Measurements from ENCODE around the gene PICK1. TPM values are rescaled to one million over a fixed set of nuclear protein-coding genes. Genes with fewer than 3 reads are reported as not detected.

PICK1 gene
- total and polyA plus RNA-seq, 2 of the 8 experiments (the other 6 are each of a cell fraction or from before 2014, with no cell fraction given) = 20.4 to 22.9 TPM

- Histone ChIP-seq H3K18ac (ENCODE audit: extremely low read depth, low read length) (no peak overlapping the region), H4K8ac (ENCODE audit: extremely low read depth, insufficient read depth, low read length) (no peak overlapping the region), H3K27ac (ENCODE audit: low read depth, low read length) (no peak overlapping the region), H2BK5ac (ENCODE audit: low read depth, low read length) (peak overlapping the region; percentile 69; the same call in 1 of the 2 replicates), H3K14ac (ENCODE audit: insufficient read length) (no peak overlapping the region), H4K91ac (replicated peaks; ENCODE audit: insufficient read length, low read length) (peak overlapping the region; percentile 96), H3K4me3 (ENCODE audit: extremely low read depth in 1 of 4, insufficient read depth in 2 of 4, low read depth in 3 of 4, low read length in 4 of 4) (no peak overlapping the region), H3K4me1 (replicated peaks in 1 of 4; ENCODE audit: control insufficient read depth in 3 of 4, insufficient read depth in 4 of 4, low read length in 3 of 4) (peaks cover 0 to 17% (median 5%) of the 10 kb centered on the region in 4 experiments; a peak in 5 of 7 replicates), H2AFZ (ENCODE audit: low read length) (no peak overlapping the region), H3K9ac (replicated peaks in 1 of 4; ENCODE audit: extremely low read depth in 1 of 4, low read depth in 3 of 4, low read length in 3 of 4) (no peak overlapping the region), H3K36me3 (ENCODE audit: control insufficient read depth in 2 of 4, insufficient read depth in 4 of 4, low read length in 3 of 4) (no peaks in the 10 kb centered on the region), H4K20me1 (replicated peaks in 1 of 2; ENCODE audit: control insufficient read depth in 1 of 2, insufficient read depth in 2 of 2, low read length in 2 of 2) (peaks cover 0 to 3% of the 10 kb centered on the region in 2 experiments), H3K23ac (ENCODE audit: insufficient read length) (no peak overlapping the region), H2BK15ac (ENCODE audit: low read length) (no peak overlapping the region), H2BK120ac (replicated peaks; ENCODE audit: low read depth, low read length) (no peak overlapping the region), H3K27me3 (replicated peaks in 1 of 4; ENCODE audit: control insufficient read depth in 3 of 4, extremely low read depth in 1 of 4, insufficient read depth in 3 of 4, low read length in 3 of 4) (peaks cover 0 to 8% (median under 1%) of the 10 kb centered on the region in 4 experiments; a peak in 1 of 7 replicates), H3K4me2 (ENCODE audit: insufficient read depth in 1 of 2, low read depth in 2 of 2, low read length in 2 of 2) (no peak overlapping the region), H3K4ac (replicated peaks; ENCODE audit: insufficient read length, low read depth, low read length) (no peak overlapping the region), H3K56ac (replicated peaks; ENCODE audit: insufficient read length, low read depth, low read length) (no peak overlapping the region), H2BK20ac (ENCODE audit: low read length) (no peak overlapping the region; the same call in 1 of the 2 replicates), H4K5ac (ENCODE audit: insufficient read length, low read depth, low read length) (no peak overlapping the region), H3K23me2 (ENCODE audit: low read depth, low read length) (peaks cover 3% of the 10 kb centered on the region; the same call in 1 of the 2 replicates), H3K79me1 (ENCODE audit: low read depth, low read length) (no peaks in the 10 kb centered on the region), H3K9me3 (ENCODE audit: insufficient read depth in 2 of 2, low read depth in 1 of 2, low read length in 1 of 2) (no peaks in the 10 kb centered on the region), H2AK5ac (ENCODE audit: low read depth, low read length) (peak overlapping the region; percentile 96; the same call in 1 of the 2 replicates), H2BK12ac (ENCODE audit: low read depth, low read length) (peak overlapping the region; percentile 90; the same call in 1 of the 2 replicates), H3K79me2 (ENCODE audit: control insufficient read depth in 1 of 2, insufficient read depth in 2 of 2, low read length in 2 of 2) (no peaks in the 10 kb centered on the region)
- FAIRE-seq = no peak
- ChIA-PET CTCF (ENCODE audit: partially characterized antibody) (interaction anchor here (0.8 to 2.3 kb wide), 11 partner anchors 9 to 83 kb away, joined by 3 to 8 read pairs (median 4); partner anchors contain the start of gene BAIAP2L2), POLR2A (ENCODE audit: partially characterized antibody) (interaction anchor here (2.0 kb wide), 1 partner anchor 13 kb away, joined by 7 read pairs; no protein-coding TSS in a partner anchor)
- WGBS, 2 experiments (ENCODE audit: extremely low coverage in 1 of 2, insufficient coverage in 1 of 2, insufficient read length in 1 of 2, insufficient replicate concordance in 2 of 2, low coverage in 1 of 2, low lambda C conversion rate in 2 of 2, missing lambda C conversion rate in 1 of 2) = 94% methylated on average over 15 of the region's 15 CpGs; no CpG with 5 or more reads in 1 of the 2 experiments
- no peak for DNase-seq (ENCODE audit: low read depth in 1 of 2, low spot score in 2 of 2)
- no peak for TF ChIP-seq ZNF274 (IDR thresholded peaks at IDR 0.05; ENCODE audit: borderline replicate concordance, extremely low read depth, low read length)
- TF ChIP-seq TEAD4 (IDR thresholded peaks at IDR 0.05; ENCODE audit: low read depth, low read length) = no peak
- no peak for TF ChIP-seq POLR2A (IDR thresholded peaks at IDR 0.05; ENCODE audit: control extremely low read depth in 1 of 2, low read depth in 2 of 2, low read length in 2 of 2)
- TF ChIP-seq MAFK (IDR thresholded peaks at IDR 0.05; ENCODE audit: low read depth, low read length) = no peak
- no peak for TF ChIP-seq HDAC6 (IDR thresholded peaks at IDR 0.05; ENCODE audit: low read depth, low read length)
- no peak for TF ChIP-seq POU5F1 (IDR thresholded peaks at IDR 0.05; ENCODE audit: low read depth, low read length)
- TF ChIP-seq TAF1 (IDR thresholded peaks at IDR 0.05; ENCODE audit: low read depth, low read length) = no peak
- no peak for TF ChIP-seq CEBPB (IDR thresholded peaks at IDR 0.05; ENCODE audit: low read depth, low read length)
- no peak for TF ChIP-seq ATF2 (IDR thresholded peaks at IDR 0.05; ENCODE audit: low read length)
- TF ChIP-seq CBX5 (IDR thresholded peaks at IDR 0.05; ENCODE audit: low read depth, low read length) = no peak
- no peak for TF ChIP-seq EP300 (IDR thresholded peaks at IDR 0.05; ENCODE audit: borderline replicate concordance in 1 of 2, low read depth in 2 of 2, low read length in 2 of 2)
Measured at GRCh38 chr22:38028344-38029130, 28.7 kb upstream of the PICK1 start.
